HG03103 (cell line): ENCODE measurements around the gene CCL25.

Experiments used
- ATAC-seq: cut with Tn5 transposase; IDR thresholded peaks from one replicate; pipeline ENCODE4 v1.9.1; 2021; ENCODE audit warnings: low read depth; ENCODE audit not compliant: unreplicated experiment

CCL25 gene

GRCh38 chr19:8044018-8044417 lies 8.5 kb upstream of the CCL25 start:
- no peak for ATAC-seq

DNA sequence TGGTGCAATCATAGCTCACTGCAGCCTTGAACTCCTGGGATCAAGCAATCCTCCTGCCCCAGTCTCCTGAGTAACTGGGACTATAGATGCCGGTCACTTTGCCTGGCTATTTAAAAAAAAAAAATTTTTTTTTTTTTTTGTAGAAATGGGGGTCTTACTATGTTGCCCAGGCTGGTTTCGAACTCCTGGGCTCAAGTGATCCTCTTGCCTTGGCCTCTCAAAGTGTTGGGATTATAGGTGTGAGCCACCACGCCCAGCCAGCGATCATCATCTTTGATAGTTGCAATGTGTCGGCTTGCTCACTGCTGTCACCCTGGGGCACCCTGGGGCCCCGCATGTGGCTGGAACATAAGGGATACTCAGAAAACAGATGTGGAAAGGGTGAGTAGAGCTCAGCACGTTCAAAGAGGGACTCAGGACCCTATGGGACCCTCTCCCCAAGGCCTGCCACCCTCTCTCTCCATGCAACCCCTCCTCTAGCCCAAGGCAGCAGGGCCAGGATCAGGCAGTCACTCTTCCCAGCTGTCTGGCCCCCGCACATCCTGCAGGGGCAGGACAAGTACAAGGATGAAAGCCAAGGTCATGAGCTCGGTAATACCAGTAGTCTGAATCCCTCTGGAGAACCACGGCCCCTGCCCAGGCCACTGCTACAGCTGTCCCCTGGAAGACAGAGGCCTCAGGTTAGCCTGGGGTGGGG lies 6.5 kb upstream of the CCL25 start:
- ATAC-seq, result no peak

DNA sequence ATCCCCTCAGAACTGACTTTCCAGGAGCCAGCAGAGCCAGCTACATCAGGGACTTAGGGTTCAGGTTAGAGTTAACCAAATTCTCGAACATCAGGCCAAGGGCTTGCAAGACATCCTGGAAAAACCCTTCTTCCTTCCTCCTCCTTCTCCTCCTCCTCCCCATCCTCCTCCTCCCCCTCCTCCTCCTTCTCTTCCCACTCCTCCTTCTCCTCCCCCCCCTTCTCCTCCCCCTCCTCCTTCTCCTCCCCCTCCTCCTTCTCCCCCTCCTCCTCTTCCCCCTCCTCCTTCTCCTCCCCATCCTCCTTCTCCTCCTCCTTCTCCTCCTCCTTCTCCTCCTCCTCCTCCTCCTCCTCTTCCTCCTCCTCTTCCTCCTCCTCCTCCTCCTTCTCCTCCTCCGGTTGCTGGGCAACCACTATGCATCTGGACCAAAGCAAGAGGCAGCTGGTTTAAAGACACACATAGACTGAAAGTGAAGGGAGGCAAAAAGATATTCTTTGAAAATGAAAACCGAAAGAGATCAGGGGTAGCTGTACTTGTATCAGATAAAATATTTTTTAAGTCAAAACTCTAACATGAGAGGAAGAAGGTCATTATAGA lies 5.9 kb upstream of the CCL25 start:
- ATAC-seq, result no peak

DNA sequence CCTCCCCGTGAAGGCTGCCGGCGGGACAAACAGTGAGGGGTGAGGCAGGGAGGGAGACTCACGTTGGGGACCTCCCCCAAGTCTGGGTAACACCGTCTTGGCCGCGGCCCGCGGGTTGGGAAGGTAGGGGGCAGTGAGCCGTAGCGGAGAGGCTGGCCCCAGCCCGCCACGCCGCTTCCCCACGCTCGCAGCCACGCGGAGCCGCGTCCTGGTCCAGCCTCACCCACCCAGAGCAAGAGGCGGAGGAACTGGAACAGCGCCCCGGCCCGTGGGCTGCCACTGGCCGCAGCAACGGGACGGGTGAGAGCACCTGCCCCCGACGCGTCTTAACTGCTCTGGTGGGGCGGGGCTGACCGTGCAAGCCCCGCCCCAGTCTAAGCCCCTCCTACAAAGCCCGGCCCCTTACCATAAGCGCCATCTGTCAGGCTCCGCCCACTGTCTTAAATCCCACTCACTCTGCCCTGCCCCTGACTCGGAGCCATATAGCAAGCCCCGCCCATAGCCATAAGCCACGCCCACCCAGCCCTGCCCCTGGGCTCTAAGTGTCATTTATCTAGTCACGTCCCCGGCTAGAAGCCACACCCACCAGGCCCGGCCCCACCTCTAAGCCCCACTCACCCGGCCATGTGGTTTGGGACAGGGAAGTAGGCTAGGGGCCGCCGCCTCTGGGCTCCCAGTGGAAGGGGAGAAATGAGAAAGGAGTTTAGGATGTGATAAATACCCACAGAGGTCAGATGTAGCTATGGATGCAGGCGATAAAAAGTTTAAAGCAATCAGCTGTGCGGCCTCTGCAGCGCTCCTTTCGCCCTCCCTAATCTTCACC lies 2.1 kb upstream of the CCL25 start:
- ATAC-seq, result peak; percentile 77

- no peak for ATAC-seq
Observed at GRCh38 chr19:8054169-8054568, 1.6 kb downstream of the CCL25 start.

- ATAC-seq, result no peak
Observed at GRCh38 chr19:8056533-8056932, 4.0 kb downstream of the CCL25 start.

- ATAC-seq, result no peak
Observed at GRCh38 chr19:8057545-8058270, 5.1 kb downstream of the CCL25 start.

- no peak for ATAC-seq
Observed at GRCh38 chr19:8064911-8065874, 12.6 kb downstream of the CCL25 start.

GRCh38 chr19:8065875-8066261 lies 13.3 kb downstream of the CCL25 start:
- no peak for ATAC-seq

DNA sequence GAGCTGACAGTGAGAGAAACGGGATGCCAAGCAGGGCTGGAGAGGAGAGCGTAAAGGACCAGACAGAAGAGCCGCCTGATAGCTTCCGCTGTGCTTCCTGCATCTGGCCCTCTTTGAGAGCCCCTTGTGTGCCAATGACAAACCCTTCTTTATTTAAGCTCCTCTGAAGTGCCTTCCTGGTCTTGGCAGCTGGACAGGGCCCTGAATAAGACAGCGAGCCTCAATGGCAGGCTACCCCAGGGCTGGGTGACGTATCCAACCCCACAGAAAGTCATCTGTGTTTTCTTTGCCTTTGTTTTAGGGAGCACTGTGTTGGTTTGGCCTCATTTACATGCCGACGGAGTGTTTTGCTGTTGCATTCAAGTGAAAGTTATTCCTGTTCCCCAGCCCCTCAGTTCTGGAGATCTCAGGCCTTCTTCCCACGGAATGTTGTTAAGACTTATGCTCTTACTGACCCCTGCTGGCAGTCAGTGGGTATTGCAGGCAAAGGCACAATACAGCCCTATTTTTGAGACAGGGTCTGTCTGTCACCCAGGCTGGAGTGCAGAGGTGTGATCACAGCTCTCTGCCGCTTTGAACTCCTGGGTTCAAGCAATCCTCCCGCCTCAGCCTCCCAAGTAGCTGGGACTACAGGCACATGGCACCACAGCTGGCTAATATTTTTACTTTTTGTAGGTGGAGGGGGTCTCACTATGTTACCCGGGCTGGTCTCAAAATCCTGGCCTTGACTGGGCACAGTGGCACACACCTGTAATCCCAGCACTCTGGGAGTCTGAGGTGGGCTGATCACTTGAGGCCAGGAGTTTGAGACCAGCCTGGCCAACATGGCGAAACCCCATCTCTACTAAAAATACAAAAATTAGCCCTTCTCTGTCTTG lies 16.8 kb downstream of the CCL25 start:
- ATAC-seq, result no peak

DNA sequence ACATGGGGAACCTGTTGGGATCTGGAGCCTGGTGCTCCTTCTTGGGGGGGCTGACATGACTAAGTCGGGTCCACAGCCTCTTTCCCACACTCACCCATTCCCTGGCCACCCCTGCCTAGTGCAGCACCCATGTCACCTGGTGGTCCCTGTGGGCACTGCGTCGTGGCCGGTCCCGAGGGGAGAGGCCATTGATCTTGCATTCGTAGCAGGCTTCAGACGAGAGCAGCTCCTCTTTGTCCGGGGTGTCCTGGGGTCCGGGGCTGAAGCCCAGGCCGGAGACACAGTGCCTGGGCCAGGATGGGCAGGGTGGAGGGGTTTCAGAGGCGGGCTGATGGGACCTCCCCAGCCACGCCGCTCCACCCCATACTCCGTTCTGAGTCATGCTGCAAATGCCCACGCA lies 19.4 kb downstream of the CCL25 start:
- no peak for ATAC-seq

DNA sequence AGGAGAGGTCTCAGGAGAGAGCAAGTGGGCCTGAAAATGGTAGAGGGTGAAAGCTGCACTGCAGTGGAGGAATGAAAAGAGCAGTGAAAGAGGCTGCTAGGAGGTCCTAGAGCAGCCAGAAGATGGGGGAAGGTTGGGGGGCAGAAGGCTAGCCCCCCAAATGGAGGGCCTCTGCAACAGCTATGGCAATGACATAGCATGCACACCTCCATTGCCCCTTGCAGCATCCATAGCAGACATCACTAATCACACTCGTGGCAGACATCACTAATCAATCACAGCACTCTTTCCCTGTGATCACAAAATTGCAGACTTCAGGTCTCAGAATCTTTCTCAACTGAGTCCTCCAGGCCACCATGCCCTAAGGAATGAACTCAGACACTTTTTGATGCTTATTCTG lies 21.9 kb downstream of the CCL25 start:
- ATAC-seq, result no peak

- ATAC-seq, result no peak
Observed at GRCh38 chr19:8075158-8076074, 22.9 kb downstream of the CCL25 start.

DNA sequence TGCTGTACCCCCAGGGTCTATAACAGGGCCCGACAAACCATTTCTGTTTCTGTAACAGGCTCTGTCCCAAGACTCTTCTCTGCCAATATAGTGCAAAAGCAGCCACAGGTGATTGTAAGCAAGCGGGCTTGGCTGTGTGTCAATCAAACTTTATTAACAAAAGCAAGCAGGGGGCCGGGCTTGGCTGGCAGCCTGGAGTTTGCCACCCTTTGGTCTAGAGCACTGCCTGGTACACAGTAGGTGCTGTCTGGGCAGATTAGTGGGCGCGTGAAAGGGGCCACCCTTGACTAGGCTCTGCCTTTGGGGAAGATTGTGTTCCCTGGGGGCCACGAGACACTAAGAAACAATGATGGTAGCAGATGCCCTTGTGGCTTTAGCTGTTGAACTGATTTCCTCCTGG lies 27.4 kb downstream of the CCL25 start:
- no peak for ATAC-seq

- ATAC-seq, result no peak
Observed at GRCh38 chr19:8080832-8081231, 28.3 kb downstream of the CCL25 start.

DNA sequence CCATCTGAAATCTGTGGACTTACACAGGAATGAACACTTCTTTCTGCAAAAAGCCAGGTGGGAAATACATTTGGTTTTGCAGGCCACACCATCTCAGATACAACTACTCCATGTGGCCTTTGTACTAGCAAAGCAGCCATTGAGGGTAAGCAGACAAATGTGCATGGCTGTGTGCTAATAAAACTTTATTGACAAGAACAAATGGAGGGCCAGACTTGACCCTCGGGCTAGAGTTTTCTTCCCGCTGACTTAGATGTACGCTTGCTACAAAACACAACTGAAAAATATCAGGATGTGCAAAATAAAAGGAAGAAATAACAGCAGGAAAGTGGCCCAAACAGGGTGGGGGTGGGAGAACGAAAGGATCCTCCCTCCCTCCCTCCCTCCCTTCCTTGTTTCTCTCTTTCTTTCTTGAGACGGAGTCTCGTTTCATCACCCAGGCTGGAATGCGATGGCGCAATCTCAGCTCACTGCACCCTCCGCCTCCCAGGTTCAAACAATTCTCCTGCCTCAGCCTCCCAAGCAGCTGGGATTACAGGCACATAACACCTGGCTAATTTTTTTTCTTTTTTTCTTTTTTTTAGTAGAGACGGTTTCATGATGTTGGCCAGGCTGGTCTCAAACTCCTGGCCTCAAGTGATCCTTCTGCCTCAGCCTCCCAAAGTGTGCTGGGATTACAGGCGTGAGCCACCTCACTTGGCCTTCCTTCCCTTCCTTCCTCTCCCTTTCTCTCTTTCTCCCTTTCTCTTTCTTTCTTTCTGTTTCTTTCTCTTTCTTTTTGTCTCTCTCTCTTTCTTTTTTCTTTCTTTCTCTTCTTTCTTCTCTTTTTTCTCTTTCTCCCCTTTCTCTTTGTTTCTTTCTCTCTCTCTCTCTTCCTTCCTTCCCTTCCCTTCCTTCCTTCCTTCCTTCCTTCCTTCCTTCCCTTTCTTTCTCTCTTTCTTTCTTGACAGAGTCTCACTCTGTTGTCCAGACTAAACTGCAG lies 29.3 kb downstream of the CCL25 start:
- no peak for ATAC-seq

DNA sequence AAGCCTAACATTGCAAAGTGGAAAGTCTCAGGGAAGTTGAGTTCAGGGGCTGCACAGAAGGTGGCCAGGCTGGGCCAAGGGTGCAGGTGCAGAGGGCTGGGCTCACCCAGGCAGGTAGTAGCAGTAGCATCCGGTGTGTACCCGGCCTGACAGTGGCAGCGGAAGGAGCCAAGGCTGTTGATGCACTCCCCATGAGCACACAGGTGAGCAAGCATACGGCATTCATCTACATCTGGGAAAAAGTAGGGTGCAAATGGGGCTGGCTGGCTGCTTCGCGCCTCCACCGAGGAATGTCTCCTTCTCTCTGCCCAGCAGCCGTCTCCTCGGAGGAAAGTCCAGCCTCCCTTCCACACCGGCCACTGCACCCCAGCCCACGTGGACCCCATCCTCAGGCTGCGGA lies 30.6 kb downstream of the CCL25 start:
- ATAC-seq, result no peak
